GM06990 (cell line): ENCODE data around the gene CA5B.
"Not testable (repeated sequence)": the region's sequence is repeated elsewhere in the genome, so short reads cannot be mapped to it uniquely, and the experiment has no call there.

Source experiments
- DNase-seq: peaks from one replicate; pipeline ENCODE4 v3.0.0-alpha.2; 2011; ENCODE audit not compliant: insufficient read length; ENCODE audit errors: extremely low read depth
- H3K27me3 ChIP-seq: replicated peaks from 2 replicates; pipeline ENCODE4 v1.6.0; 2011; ENCODE audit warnings: low read length; ENCODE audit not compliant: control insufficient read depth, insufficient read depth
- H3K36me3 ChIP-seq: 2 replicates; pipeline ENCODE4 v1.5.1; 2011; ENCODE audit warnings: low read length; ENCODE audit not compliant: control insufficient read depth, insufficient read depth
- H3K4me3 ChIP-seq: replicated peaks from 2 replicates; pipeline ENCODE4 v1.5.1; 2011; ENCODE audit warnings: low read depth, mild to moderate bottlenecking, control low read depth, low read length
- TF ChIP-seq, protein P1 (sequence below): IDR thresholded peaks from 2 replicates; pipeline ENCODE4 v1.5.1; 2011; ENCODE audit warnings: low read length, control low read depth, mild to moderate bottlenecking, inconsistent platforms; ENCODE audit not compliant: insufficient read depth, poor library complexity, severe bottlenecking

Gene CA5B, protein sequence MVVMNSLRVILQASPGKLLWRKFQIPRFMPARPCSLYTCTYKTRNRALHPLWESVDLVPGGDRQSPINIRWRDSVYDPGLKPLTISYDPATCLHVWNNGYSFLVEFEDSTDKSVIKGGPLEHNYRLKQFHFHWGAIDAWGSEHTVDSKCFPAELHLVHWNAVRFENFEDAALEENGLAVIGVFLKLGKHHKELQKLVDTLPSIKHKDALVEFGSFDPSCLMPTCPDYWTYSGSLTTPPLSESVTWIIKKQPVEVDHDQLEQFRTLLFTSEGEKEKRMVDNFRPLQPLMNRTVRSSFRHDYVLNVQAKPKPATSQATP

DNA sequence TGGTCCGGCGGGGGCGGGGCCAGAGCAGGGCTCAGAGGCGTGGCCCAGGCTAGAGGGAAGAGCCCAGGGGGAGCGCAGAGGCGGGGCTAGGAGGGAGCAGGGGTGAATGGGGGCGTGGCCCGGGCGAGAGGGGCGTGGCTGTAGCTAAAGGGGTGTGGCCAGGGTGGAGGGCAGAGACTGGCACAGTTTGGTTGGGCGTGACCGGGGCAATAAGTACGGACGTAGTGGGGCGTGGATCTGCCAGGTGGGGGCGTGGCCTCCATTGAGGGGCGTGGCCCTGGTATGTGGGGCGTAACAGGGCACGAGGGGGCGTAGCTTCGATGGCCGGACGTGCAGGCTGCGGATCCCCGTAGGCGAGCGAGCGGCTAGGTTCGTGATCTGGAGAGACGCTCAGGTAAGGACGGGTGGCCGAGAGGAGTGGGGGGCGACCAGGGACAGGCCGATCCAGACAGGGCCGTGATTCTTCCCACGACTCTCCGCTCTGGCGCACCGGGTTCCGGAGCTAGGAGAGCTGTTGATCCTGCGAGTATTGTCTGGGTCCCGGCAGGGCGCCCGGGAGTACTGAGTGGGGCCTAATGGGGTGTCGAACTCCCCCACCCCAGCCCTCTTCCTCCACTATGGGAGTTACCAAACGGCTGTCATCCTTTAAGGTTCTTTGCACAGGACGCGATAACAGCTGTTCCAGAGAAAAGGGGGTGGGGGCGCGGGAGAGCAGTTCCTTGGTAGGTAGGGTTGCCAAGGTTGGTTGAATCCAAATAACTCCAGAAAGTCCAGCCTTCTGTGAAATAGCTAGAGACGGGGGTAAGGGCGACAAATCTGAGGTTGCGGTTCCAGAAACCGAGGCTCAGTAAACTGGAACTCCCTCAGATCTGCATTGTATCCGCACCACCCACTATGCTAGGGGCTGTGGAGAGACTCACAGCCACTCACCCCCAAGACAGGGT lies at the start of gene CA5B:
TSS of gene CA5B (plus strand) at position 312 of the 944 bp plus-strand sequence. CDS start 11,754 bp downstream, outside the sequence.
- DNase-seq = peak; percentile 95
- TF ChIP-seq, protein P1, sequence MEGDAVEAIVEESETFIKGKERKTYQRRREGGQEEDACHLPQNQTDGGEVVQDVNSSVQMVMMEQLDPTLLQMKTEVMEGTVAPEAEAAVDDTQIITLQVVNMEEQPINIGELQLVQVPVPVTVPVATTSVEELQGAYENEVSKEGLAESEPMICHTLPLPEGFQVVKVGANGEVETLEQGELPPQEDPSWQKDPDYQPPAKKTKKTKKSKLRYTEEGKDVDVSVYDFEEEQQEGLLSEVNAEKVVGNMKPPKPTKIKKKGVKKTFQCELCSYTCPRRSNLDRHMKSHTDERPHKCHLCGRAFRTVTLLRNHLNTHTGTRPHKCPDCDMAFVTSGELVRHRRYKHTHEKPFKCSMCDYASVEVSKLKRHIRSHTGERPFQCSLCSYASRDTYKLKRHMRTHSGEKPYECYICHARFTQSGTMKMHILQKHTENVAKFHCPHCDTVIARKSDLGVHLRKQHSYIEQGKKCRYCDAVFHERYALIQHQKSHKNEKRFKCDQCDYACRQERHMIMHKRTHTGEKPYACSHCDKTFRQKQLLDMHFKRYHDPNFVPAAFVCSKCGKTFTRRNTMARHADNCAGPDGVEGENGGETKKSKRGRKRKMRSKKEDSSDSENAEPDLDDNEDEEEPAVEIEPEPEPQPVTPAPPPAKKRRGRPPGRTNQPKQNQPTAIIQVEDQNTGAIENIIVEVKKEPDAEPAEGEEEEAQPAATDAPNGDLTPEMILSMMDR = no peak
- Histone ChIP-seq H3K27me3 (no peaks in the 10 kb centered on the region), H3K36me3 (no peaks in the 10 kb centered on the region), H3K4me3 (peak within 1 kb of the TSS; percentile 62)

DNA sequence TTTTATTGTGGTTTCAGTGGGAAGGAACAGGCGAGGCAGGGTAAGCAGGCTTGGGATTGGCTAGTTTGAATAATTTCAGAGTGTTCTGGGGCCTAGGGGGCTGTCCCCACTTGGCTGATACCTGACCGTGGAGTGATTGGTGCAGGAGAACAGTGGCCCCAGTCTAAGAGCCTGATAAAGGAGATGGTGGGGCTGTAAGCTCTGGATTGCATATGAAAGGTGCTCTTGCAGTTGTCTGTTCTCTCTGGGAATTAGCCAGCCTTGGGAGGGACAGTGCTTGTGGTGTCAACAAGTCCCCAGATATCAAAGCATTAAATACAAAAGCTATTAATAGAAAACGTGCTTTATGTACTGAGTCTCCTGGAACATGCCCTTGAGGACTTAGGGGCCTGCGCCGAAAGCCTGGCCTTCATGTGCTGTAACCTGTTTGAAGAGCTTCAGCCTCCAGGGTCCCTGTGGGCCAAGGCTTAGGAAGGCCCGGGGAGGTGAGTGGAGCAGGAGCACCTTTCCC lies 43.1 kb upstream of the CA5B start:
- no peaks in the 10 kb centered on the region for H3K27me3 ChIP-seq
- H3K4me3 ChIP-seq = no peak overlapping the region
- no peak for DNase-seq
- TF ChIP-seq, protein P1 = no peak
- H3K36me3 ChIP-seq = peaks cover 2% of the 10 kb centered on the region

DNA sequence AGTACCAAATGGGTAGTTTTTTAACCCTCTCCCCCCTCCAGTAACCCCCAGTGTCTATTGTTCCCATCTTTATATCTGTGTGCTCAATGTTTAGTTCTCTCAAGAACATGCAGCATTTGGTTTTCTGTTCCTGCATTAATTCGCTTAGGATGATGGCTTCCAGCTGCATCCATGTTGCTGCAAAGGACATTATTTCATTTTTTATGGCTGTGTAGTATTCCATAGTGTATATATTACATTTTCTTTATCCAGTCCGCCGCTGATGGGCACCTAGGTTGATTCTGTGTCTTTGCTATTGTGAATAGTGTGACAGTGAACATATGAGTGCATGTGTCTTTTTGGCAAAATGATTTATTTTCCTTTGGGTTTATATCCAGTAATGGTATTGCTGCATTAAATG lies 41.6 kb upstream of the CA5B start:
- no peaks in the 10 kb centered on the region for H3K27me3 ChIP-seq
- peaks cover 2% of the 10 kb centered on the region for H3K36me3 ChIP-seq
- TF ChIP-seq, protein P1 = no peak
- no peak overlapping the region for H3K4me3 ChIP-seq
- DNase-seq = no peak

DNA sequence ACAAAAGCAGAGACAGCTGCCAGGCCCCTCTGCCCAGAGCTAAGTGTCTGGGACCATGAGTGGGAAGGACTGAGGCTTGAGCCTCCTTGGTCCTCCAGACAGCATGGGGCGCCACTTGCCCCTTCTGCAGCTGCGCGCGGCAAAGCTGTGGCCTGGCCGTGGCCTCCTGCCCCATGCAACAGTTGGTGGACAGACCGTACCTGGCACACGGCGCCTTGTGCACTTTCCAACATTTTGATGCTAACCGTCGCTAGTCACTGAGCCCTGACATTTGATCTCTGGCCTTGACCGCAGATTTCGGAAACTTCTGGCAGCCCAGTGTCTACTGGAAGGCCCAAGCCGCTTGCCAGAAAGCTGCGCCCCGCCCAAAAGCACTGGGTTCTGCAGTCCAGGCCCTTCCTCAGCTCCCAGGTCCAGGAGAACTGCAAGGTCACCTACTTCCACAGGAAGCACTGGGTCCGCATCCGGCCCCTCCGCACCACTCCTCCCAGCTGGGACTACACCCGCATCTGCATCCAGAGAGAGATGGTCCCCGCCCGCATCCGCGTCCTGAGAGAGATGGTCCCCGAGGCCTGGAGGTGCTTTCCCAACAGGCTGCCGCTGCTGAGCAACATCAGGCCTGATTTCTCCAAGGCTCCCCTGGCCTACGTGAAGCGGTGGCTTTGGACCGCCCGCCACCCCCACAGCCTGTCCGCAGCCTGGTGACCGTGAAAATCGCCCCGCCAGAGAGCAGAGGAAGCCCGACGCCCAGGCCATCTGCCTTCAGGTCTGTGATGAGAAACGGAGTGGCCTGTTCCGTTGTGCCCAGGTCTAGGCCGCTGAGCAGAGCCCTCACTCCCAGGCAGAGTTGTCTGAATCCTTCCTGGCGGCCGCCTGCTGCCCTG lies 35.3 kb upstream of the CA5B start:
- Histone ChIP-seq H3K27me3 (no peaks in the 10 kb centered on the region), H3K4me3 (no peak overlapping the region), H3K36me3 (no peaks in the 10 kb centered on the region; the same call in 1 of the 2 replicates)
- TF ChIP-seq, protein P1 = no peak
- DNase-seq = no peak

GRCh38 chrX:15703809-15704208 lies 34.3 kb upstream of the CA5B start:
- H3K4me3 ChIP-seq, DNase-seq, H3K36me3 ChIP-seq, H3K27me3 ChIP-seq: not testable (repeated sequence)

DNA sequence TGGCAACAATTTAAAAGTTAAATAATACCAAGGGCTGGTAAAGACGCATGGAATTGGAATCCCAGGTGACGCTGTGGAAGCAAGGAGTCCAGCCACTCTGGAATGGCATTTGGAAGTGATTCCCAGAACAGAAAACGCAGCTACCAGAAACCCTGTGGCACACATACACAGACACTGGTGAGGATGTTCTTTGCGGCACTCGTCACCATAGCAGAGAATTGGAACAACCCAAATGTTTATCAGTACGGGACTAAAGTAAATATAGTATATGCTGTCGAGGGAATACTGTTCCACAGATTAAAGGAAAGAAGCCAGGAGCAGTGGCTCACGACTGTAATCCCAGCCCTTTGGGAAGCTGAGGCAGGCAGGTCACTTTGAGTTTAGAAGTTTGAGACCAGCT lies 33.8 kb upstream of the CA5B start:
- DNase-seq, H3K36me3 ChIP-seq, H3K27me3 ChIP-seq, H3K4me3 ChIP-seq: not testable (repeated sequence)
